HEK293T (cell line): Measurements from ENCODE around the gene VPS33A.

Source experiments
- BHLHE40 ChIP-seq: fragments of 450-650 bp; IDR thresholded peaks from 2 replicates; pipeline ENCODE4 v1.6.1; 2016; ENCODE audit warnings: mild to moderate bottlenecking, moderate library complexity, borderline replicate concordance
- CTBP1 ChIP-seq: fragments of 450-650 bp; IDR thresholded peaks from 2 replicates; pipeline ENCODE4 v1.6.1; 2016; ENCODE audit warnings: borderline replicate concordance
- ELF4 ChIP-seq: fragments of 450-650 bp; IDR thresholded peaks from 2 replicates; pipeline ENCODE4 v1.6.1; 2017; ENCODE audit warnings: antibody characterized with exemption
- FOXK2 ChIP-seq: fragments of 450-650 bp; IDR thresholded peaks from 2 replicates; pipeline ENCODE4 v1.6.1; 2016; ENCODE audit warnings: mild to moderate bottlenecking
- FOXM1 ChIP-seq: fragments of 450-650 bp; IDR thresholded peaks from 2 replicates; pipeline ENCODE4 v1.6.1; 2017; ENCODE audit warnings: mild to moderate bottlenecking, borderline replicate concordance
- HDGF ChIP-seq: fragments of 450-650 bp; IDR thresholded peaks from 2 replicates; pipeline ENCODE4 v1.6.1; 2017; ENCODE audit warnings: antibody characterized with exemption, borderline replicate concordance
- L3MBTL2 ChIP-seq: fragments of 450-650 bp; conservative IDR thresholded peaks from 2 replicates; pipeline ENCODE4 v1.6.1; 2016; ENCODE audit warnings: mild to moderate bottlenecking
- LEF1 ChIP-seq: fragments of 450-650 bp; IDR thresholded peaks from 2 replicates; pipeline ENCODE4 v1.6.1; 2017; ENCODE audit warnings: mild to moderate bottlenecking, borderline replicate concordance
- PKNOX1 ChIP-seq: fragments of 450-650 bp; IDR thresholded peaks from 2 replicates; pipeline ENCODE4 v1.6.1; 2016
- SP1 ChIP-seq: fragments of 450-650 bp; IDR thresholded peaks from 2 replicates; pipeline ENCODE4 v1.6.1; 2017
- SUZ12 ChIP-seq: fragments of 450-650 bp; IDR thresholded peaks from 2 replicates; pipeline ENCODE4 v1.6.1; 2016; ENCODE audit warnings: mild to moderate bottlenecking
- TARDBP ChIP-seq: fragments of 450-650 bp; IDR thresholded peaks from 2 replicates; pipeline ENCODE4 v1.6.1; 2016
- ZNF384 ChIP-seq: fragments of 450-650 bp; IDR thresholded peaks from 2 replicates; pipeline ENCODE4 v1.6.1; 2016

- TF ChIP-seq L3MBTL2 (no peak), FOXK2 (no peak), SP1 (no peak), PKNOX1 (no peak), FOXM1 (no peak), BHLHE40 (no peak), TARDBP (no peak), ZNF384 (no peak), ELF4 (no peak), SUZ12 (no peak), LEF1 (no peak), CTBP1 (no peak), HDGF (no peak)
These were observed 76.4 kb downstream of the VPS33A start for GRCh38 chr12:122189626-122190475.
